ENCODE measurements around the gene NOTCH1.

Gene NOTCH1

GRCh38 chr9:136457326-136457725, 88.5 kb downstream of the NOTCH1 start:
- no peak for DNase-seq

- DNase-seq, result no peak
These were observed 89.6 kb downstream of the NOTCH1 start for GRCh38 chr9:136456258-136456657.

GRCh38 chr9:136455043-136456002, 90.5 kb downstream of the NOTCH1 start:
- no peak for DNase-seq

GRCh38 chr9:136454026-136454796, 91.6 kb downstream of the NOTCH1 start:
- DNase-seq, result no peak

GRCh38 chr9:136453326-136453725, 92.5 kb downstream of the NOTCH1 start:
- DNase-seq, result no peak

- no peak for DNase-seq
These were observed 94.5 kb downstream of the NOTCH1 start for GRCh38 chr9:136451221-136451877.

GRCh38 chr9:136448655-136449054, 97.2 kb downstream of the NOTCH1 start:
- DNase-seq, result no peak

- no peak for DNase-seq
These were observed 98.6 kb downstream of the NOTCH1 start for GRCh38 chr9:136447173-136447778.

- DNase-seq, result no peak
These were observed 100.0 kb downstream of the NOTCH1 start for GRCh38 chr9:136445799-136446198.

Measured in NCI-H1930 (cell line).